ENCODE results near the gene MYO7B. TPM values are rescaled to one million over a fixed set of nuclear protein-coding genes. Genes with fewer than 3 reads are reported as not detected.

Gene MYO7B
- polyA plus RNA-seq, 4 donors: 14.2 to 28.9 (median 22.9) TPM

DNA sequence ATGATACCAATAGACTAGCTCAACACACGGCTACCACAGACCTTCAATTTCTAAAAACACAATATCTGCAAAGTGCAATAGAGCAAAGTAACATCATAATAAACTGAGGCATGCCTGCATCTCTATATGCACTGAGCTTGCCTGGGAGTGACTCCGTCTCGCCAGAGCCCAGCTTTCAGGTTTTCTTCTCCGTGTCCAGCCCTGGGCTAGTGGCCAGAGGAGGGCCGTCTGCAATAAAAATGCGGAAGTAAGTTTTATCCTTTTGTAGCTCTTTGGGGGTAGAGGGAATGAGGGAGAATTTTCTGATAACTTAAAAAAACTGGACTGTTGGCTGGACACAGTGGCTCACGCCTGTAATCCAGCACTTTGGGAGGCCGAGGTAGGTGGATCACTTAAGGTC lies 69.5 kb downstream of the MYO7B start:
- DNase-seq (ENCODE audit: low read depth in 4 of 4, low spot score in 2 of 4): no peak

DNA sequence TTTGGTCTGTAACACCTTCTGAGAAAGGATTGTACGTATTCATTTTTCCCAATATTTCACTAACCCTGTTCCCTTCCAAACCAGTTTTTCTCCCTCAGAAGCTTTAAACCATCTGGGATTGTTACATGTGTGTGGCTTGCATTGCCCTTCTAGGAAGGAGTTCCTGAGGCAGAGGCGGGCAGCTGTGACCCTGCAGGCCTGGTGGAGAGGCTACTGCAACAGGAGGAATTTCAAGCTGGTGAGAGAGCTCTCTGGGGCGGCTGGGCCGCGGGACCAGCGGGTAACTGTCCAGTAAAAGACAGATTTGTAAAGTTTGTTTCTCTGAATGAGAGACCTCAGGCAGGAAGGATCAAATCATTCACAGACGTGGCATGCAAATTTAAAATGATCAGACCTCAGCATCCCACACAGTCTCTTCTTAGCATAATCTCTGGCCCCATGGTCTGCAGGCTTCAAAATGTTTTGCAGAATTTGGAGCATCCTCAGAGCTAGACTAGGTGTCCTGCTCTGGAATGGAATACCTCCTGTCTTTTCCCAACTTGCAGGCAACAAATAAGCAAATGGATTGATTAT lies 70.3 kb downstream of the MYO7B start:
- no peak for DNase-seq (ENCODE audit: low read depth in 4 of 4, low spot score in 2 of 4)

DNA sequence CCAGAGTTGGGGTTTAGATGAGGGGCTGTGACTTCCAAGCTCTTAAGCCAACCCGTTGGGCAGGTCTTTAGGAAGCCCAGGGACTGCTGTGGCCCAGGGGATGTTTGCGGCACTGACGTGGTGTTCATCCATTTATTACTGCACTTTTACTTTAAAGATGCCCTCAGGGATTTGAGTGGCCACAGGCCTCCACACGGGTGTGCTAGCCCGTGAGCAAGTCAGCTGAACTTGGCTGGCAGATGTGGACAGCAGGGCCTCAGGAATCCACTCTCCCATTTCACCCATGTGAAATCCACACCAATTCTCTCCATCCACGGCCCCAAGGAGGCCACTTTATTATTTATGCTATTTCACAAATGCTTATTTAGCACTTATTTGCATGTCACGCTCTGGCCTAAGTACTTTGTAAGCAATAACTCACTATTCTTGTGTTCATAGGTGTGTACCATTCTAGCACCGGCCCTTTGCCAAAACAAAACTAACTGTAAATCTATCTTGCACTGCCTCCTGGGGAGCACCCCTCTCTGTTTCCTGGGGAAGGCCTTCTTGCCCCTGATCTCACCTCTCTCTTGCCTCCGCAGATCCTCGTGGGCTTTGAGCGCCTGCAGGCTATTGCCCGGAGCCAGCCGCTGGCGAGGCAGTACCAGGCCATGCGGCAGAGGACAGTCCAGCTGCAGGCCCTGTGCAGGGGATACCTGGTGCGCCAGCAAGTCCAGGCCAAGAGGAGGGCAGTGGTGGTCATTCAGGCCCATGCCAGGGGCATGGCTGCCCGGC lies 71.3 kb downstream of the MYO7B start:
- DNase-seq (ENCODE audit: low read depth in 4 of 4, low spot score in 2 of 4): no peak

- DNase-seq (ENCODE audit: low read depth in 4 of 4, low spot score in 2 of 4): no peak
Observed at GRCh38 chr2:127607399-127607908, 72.0 kb downstream of the MYO7B start.

DNA sequence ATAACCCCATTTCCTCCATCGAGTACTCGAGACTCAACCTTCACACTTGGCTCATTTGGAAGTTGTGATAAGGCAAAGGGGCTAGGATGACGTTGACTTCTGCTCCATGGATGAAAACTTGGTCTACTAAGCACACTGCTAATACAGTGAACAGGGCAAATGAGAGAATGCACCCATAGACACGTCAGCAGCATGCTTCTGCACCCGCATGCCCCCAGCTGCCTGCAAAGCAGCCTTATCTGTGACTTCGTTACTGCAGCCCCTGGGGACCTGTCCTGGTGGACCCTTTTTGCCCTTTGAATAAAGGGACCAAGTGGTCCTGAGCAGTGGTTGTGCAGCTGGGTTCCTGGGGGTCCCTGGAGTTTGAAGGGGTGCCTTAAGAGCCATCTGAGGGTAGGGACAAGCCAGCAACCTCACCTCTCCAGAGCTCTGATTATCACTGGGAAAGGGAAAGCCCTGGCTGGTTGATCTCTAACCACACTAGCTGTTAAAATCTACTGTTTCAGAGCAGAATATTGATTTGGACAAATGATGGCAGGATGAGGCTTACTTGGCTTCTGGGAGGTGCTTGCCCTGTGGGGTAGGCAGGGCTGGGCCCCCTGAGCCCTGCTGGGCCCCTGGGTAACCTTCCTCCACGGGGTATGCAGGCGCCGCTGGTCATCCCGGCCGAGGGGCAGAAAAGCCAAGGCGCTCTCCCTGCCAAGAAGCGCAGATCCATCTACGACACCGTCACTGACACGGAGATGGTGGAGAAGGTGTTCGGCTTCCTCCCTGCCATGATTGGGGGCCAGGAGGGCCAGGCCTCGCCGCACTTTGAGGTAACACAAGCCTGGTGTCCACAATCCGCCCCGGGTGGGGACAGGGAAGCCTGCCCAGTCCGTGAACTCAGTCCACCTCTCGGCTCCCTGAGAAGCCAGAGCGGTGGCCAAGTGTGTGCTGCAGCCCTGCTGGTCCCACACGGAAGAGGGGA lies 72.9 kb downstream of the MYO7B start:
- DNase-seq (ENCODE audit: low read depth in 4 of 4, low spot score in 2 of 4): no peak

DNA sequence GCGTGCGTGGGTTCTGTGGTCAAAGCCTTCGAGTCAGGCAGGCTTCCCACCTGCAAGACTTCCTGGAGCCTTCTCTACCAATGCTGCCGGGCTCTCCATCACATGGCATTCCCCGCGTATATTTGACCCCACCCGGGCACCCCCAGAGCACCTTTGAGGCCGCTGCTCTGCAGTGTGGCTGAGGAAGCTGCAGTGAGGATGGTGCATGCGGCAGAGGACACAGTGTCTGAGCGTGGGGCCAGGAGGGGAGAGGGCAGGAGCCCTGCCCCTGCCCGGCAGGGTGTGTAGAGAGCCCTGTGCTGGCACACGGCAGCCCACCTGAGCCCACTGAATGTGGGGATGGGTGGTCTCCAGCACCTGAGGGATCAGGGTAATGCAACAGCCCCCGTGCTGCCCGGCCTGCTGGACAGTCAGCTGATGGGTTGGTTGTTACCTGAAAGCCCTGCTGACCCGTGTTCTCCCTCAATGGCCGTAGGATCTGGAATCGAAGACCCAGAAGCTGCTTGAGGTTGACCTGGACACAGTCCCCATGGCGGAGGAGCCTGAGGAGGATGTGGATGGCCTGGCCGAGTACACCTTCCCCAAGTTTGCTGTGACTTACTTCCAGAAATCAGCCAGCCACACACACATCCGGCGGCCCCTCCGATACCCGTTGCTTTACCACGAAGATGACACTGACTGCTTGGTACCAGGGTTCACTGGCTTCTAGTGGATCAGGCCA lies 73.7 kb downstream of the MYO7B start:
- no peak for DNase-seq (ENCODE audit: low read depth in 4 of 4, low spot score in 2 of 4)

DNA sequence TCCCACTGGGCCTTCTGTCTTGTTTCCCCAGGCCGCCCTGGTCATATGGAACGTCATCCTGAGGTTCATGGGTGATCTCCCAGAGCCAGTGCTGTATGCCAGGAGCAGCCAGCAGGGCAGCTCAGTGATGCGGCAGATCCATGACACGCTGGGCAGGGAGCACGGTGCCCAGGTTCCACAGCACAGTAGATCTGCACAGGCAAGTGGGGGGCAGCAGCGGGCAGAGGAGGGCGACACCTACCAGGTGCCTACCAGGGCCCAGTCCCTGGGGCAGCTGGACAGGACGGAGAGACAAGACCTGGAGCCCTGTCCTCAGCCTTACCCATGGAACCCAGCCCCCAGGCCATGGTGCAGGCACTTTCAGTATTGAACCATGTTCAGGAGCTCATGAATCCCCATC lies 74.3 kb downstream of the MYO7B start:
- DNase-seq (ENCODE audit: low read depth in 4 of 4, low spot score in 2 of 4): no peak

DNA sequence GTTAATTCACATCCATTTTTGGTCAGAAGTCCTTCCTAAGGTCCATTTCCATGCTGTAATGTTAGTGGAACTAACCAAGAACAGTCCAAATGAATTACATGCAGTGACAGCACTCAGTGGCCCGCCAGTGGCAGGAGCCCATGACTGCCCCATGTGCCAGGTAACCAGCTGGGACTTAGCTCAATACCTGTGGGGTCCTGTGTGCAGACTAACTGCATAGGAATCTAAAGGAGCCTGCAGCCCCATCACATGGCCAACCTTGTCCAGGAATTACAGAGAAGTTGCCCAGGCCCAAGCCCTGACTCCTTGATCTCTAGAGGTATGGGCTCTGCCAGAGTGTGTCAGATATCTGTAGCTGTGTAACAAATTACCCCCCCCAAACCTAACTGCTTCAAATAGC lies 75.1 kb downstream of the MYO7B start:
- DNase-seq (ENCODE audit: low read depth in 4 of 4, low spot score in 2 of 4): no peak

DNA sequence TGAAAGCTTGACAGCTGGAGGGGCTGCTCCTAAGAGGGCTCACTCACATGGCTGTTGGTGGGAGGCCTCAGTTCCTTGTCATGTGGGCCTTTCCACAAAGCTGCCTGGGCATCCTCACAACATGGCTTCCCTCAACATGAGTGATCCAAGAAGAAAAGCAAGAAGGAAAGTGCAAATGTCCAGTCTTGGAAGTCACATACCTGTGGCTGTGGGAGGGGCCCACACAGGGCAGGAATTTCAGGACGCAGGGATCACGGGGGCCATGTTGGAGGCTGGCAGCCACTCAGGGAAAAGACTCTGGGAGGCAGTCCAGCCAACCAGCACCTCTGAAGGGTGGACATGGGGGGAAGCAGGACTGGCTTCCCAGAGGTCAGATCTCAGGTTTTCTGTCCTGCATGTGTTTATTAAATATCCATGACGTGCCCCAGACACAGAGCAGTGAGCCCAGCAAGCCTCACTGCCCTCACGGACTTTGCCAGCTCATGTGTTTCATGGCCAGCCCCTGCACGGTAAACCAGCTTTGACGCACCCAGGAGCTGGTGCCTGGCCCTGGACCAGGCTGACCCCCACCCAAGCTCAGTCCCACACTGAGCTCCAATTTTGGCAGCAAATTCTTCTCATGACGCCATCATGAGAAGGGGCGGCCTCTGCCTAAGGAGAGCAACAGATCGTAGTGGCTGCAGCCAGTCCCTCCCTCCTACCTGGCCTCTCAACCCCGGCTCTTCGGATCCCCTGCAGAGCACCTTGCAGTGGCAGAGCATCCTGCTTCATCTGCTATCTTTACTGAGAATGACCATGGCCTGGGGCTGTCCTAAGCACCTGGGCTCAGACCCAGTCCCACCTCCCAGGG lies 75.8 kb downstream of the MYO7B start:
- DNase-seq (ENCODE audit: low read depth in 4 of 4, low spot score in 2 of 4): no peak

DNA sequence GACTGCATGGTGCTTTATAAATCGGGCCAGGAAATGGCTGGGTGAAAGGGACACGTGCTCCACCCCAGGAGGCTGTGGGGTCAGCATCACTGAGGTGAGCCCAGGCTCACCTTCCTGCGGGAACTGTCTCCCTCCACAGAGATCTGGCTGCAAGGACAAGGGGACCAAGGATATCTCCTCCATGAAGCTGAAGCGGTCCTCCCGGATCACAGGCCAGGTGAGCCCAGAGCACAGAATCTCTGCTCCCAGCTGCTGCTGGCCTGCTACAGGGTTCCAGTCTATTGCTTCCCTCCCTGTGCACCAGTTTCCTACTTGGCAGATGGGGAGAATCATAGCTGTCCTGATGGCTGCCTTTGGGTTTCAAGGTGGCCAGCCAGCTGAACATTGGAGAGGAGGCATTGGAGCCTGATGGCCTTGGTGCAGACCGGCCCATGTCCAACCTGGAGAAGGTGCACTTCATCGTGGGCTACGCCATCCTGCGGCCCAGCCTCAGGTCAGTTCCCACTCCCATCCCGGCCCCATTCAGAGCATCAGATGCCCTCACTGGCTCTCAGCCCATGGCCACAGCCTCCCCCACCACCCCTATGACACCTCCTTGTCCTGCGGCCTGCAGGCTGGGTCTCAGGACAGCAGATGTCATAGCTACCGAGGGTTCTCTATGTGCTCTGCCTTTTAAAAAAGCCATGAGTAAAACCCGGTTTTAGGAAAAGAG lies 76.8 kb downstream of the MYO7B start:
- no peak for DNase-seq (ENCODE audit: low read depth in 4 of 4, low spot score in 2 of 4)

GRCh38 chr2:127614246-127614645 lies 78.8 kb downstream of the MYO7B start:
- DNase-seq (ENCODE audit: low read depth in 4 of 4, low spot score in 2 of 4): no peak

DNA sequence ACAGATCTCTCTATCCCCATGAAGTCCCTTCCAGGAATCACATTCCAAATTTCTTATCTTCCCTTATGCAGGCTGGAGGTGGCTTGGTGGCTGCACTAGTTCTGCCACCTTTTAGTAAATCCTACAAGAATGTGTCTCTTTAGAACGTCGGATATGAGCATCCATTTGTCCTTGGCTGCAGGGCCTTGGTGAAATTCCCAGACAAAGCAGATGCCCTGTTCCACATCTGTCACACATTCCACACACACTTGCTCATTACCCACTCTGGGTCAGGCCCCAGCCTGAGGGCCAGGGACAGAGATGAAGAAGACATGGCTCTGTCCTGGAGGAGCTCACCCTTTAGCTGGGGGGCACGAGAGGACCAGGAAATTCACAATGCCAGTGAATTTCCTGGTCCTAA lies 79.2 kb downstream of the MYO7B start:
- no peak for DNase-seq (ENCODE audit: low read depth in 4 of 4, low spot score in 2 of 4)

DNA sequence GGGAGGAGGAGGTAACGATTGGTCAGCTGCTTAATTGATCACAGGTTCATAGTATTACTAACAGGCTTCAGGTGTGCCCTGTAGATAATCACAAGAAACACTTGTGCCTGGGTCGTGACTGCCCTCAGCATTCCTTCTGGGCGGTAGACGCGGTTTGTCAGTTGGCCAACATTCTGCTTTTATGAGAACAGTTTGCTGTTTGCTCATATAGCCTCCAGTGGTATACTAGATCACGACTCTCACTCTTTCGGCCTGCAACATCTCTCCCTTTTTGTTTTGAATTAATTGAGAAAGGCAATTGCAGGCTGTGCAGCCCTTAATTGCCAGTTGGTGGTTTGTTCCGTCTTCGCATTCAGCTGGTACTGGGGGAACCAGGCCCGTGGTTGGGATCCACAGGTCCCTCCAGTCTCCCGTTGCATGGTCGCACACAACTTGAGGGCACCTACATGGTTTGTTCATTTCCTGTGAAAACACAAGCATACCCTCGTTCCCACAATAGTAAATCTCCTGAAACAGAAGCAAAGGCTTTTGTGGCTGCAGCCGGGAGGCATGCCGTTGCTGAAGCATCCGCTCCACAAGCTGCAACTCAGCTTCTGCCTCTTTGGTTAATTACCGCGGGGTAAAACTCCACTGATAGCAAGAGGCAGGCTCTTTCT lies 80.2 kb downstream of the MYO7B start:
- no peak for DNase-seq (ENCODE audit: low read depth in 4 of 4, low spot score in 2 of 4)

DNA sequence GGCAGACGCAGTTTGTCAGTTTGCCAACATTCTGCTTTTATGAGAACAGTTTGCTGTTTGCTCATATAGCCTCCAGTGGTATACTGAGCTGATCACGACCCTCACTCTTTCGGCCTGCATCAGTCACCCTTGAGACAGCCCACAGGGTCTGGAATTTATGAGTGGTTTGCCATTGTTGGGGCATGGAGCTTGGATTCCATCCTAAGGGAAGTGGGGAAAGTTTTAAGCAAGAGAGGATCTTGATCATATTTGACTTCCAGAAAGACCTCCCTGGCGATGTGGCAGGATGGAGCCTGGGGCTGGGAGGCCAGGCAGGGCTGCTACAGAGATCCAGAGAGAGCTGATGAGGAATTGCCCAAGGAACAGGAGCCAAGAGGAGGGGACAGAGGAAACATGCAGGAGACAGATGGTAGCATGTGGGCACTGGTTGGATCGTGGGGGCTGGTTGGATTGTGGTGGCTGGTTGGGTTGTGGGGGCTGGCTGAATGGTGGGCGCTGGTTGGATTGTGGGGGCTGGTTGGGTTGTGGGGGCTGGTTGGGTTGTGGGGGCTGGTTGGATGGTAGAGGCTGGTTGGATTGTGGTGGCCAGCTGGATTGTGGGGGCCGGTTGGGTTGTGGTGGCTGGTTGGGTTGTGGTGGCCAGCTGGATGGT lies 83.2 kb downstream of the MYO7B start:
- DNase-seq (ENCODE audit: low read depth in 4 of 4, low spot score in 2 of 4): no peak

DNA sequence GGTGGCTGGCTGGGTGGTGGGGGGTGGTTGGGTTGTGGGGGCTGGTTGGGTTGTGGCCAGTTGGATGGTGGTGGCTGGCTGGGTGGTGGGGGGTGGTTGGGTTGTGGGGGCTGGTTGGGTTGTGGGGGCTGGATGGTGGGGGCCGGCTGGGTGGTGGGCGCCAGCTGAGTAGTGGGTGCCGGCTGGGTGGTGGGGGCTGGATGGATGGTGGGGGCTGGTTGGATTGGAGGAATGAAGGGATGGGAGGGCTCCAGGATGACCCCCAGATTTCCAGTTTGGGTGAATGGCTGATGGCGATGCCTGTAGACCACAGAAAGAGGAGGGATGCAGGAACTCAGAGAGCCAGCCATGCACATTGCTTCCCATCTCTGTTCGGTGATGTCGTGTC lies 83.7 kb downstream of the MYO7B start:
- no peak for DNase-seq (ENCODE audit: low read depth in 4 of 4, low spot score in 2 of 4)

GRCh38 chr2:127619877-127620705 lies 84.6 kb downstream of the MYO7B start:
- no peak for DNase-seq (ENCODE audit: low read depth in 4 of 4, low spot score in 2 of 4)

- DNase-seq (ENCODE audit: low read depth in 4 of 4, low spot score in 2 of 4): no peak
Observed at GRCh38 chr2:127620866-127621265, 85.4 kb downstream of the MYO7B start.

All from left renal cortex interstitium (tissue), 4 donors.